Panc1 (cell line): ENCODE data around the gene PHKG2.

ENCODE experiments used
- CTCF ChIP-seq: fragments of 450-650 bp; IDR thresholded peaks from 2 replicates; pipeline ENCODE4 v1.5.1; 2017; ENCODE audit warnings: mild to moderate bottlenecking
- SIN3A ChIP-seq: IDR thresholded peaks from 2 replicates; pipeline ENCODE4 v1.6.1; 2012; ENCODE audit warnings: low read depth, mild to moderate bottlenecking, low read length, moderate library complexity, borderline replicate concordance; ENCODE audit not compliant: insufficient read depth

- TF ChIP-seq CTCF (no peak), SIN3A (no peak)
Measured at GRCh38 chr16:30779596-30779995, 31.4 kb downstream of the PHKG2 start.
